Uterus (tissue), 4 donors: Measurements from ENCODE around the gene GNMT. TPM values are rescaled to one million over a fixed set of nuclear protein-coding genes. Genes with fewer than 3 reads are reported as not detected.

Experiments
- DNase-seq, 2 donors: peaks; one replicate each; pipeline ENCODE4 v3.0.0-alpha.2; 2019 to 2020
- H3K27ac ChIP-seq, 2 donors: fragments of 200-600 bp; sonication (generic); 1 replicate in 1 of 2; 2 replicates in 1 of 2; pipeline ENCODE4 v1.5.1; 2016 to 2018
- H3K27me3 ChIP-seq, 2 donors: fragments of 200-600 bp; sonication (generic); one replicate each; pipeline ENCODE4 v1.5.1; 2018 to 2019; ENCODE audit warnings: control low read depth in 1 of 2
- H3K36me3 ChIP-seq, 2 donors: fragments of 200-600 bp; sonication (generic); one replicate each; pipeline ENCODE4 v1.5.1; 2019; ENCODE audit warnings: control low read depth in 1 of 2
- H3K4me1 ChIP-seq, 2 donors: fragments of 200-600 bp; sonication (generic); one replicate each; pipeline ENCODE4 v1.5.1; 2018 to 2019; ENCODE audit warnings: control low read depth in 1 of 2
- H3K4me3 ChIP-seq, 2 donors: fragments of 200-600 bp; sonication (generic); 1 replicate in 1 of 2; 2 replicates in 1 of 2; pipeline ENCODE4 v1.5.1; 2018 to 2019; ENCODE audit warnings: mild to moderate bottlenecking in 1 of 2
- H3K9me3 ChIP-seq, 2 donors: fragments of 200-600 bp; sonication (generic); one replicate each; pipeline ENCODE4 v1.5.1; 2019; ENCODE audit warnings: control low read depth in 1 of 2
- POLR2A ChIP-seq, 2 donors: fragments of 450-650 bp; IDR thresholded peaks; one replicate each; pipeline ENCODE4 v1.6.1; 2016; ENCODE audit warnings: antibody characterized with exemption in 2 of 2, mild to moderate bottlenecking in 1 of 2, moderate library complexity in 1 of 2
- intact Hi-C: fragments of 100-400 bp; cut with DNase I; formaldehyde crosslinking; loops from one replicate; pipeline ENCODE4 v1.15.1; 2023; ENCODE audit warnings: low total_unique reads
- total RNA-seq, 4 donors: library from RNA; depleted of rRNA in 3 of 4; stranded (reverse); fragments of >200 nt in 3 of 4; gene quantifications; one replicate each; pipeline versions ENCODE4 v1.1.0 to v1.2.4, GENCODE V29; 2014 to 2023
- TF ChIP-seq, protein P1 (sequence below), 4 experiments: fragments of 200-600 bp in 2 of 4; fragments of 450-650 bp in 2 of 4; sonication (generic) in 2 of 4; IDR thresholded peaks; one replicate each; pipeline ENCODE4 v1.5.1; 2016 to 2019; ENCODE audit warnings: antibody characterized with exemption in 4 of 4, mild to moderate bottlenecking in 2 of 4, moderate library complexity in 1 of 4
- donor health status: DM: yes; HTN: yes; CAD: no.

GNMT gene
- total RNA-seq, 4 donors from 2014 or later = 1.7 TPM; not detected in 3

GRCh38 chr6:42929821-42930360 lies 30.7 kb upstream of the GNMT start:
- Histone ChIP-seq H3K4me1 (no peaks in the 10 kb centered on the region), H3K27ac (peak overlapping the region; percentile 92 to 96), H3K36me3 (no peaks in the 10 kb centered on the region), H3K27me3 (no peaks in the 10 kb centered on the region), H3K4me3 (peak overlapping the region; percentile 82 to 98), H3K9me3 (no peaks in the 10 kb centered on the region)
- no peak for TF ChIP-seq POLR2A (IDR thresholded peaks at IDR 0.05)
- TF ChIP-seq, protein P1, sequence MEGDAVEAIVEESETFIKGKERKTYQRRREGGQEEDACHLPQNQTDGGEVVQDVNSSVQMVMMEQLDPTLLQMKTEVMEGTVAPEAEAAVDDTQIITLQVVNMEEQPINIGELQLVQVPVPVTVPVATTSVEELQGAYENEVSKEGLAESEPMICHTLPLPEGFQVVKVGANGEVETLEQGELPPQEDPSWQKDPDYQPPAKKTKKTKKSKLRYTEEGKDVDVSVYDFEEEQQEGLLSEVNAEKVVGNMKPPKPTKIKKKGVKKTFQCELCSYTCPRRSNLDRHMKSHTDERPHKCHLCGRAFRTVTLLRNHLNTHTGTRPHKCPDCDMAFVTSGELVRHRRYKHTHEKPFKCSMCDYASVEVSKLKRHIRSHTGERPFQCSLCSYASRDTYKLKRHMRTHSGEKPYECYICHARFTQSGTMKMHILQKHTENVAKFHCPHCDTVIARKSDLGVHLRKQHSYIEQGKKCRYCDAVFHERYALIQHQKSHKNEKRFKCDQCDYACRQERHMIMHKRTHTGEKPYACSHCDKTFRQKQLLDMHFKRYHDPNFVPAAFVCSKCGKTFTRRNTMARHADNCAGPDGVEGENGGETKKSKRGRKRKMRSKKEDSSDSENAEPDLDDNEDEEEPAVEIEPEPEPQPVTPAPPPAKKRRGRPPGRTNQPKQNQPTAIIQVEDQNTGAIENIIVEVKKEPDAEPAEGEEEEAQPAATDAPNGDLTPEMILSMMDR (IDR thresholded peaks at IDR 0.05) = no peak
- no peak for DNase-seq
- intact Hi-C loops = loop anchor here (10.0 kb wide), 1 partner anchor 55 kb away; the partner anchor contains the start of gene PPP2R5D

- Histone ChIP-seq H3K36me3 (no peaks in the 10 kb centered on the region), H3K27me3 (no peaks in the 10 kb centered on the region), H3K27ac (peak overlapping the region in 1 of 2 donors; percentile 0), H3K9me3 (no peaks in the 10 kb centered on the region), H3K4me3 (no peak overlapping the region), H3K4me1 (no peaks in the 10 kb centered on the region)
- intact Hi-C loops = no loop called here
- no peak for DNase-seq
- TF ChIP-seq, protein P1 (IDR thresholded peaks at IDR 0.05) = no peak
- no peak for TF ChIP-seq POLR2A (IDR thresholded peaks at IDR 0.05)
These were observed 28.1 kb upstream of the GNMT start for GRCh38 chr6:42932412-42932811.

GRCh38 chr6:42933205-42933604 lies 27.3 kb upstream of the GNMT start:
- no peaks in the 10 kb centered on the region for H3K36me3 ChIP-seq
- TF ChIP-seq POLR2A (IDR thresholded peaks at IDR 0.05) = no peak
- TF ChIP-seq, protein P1 (IDR thresholded peaks at IDR 0.05) = no peak
- no peak for DNase-seq
- no peaks in the 10 kb centered on the region for H3K9me3 ChIP-seq
- no peak overlapping the region for H3K27ac ChIP-seq
- H3K4me3 ChIP-seq = no peak overlapping the region
- no peaks in the 10 kb centered on the region for H3K27me3 ChIP-seq
- intact Hi-C loops = no loop called here
- H3K4me1 ChIP-seq = no peaks in the 10 kb centered on the region

GRCh38 chr6:42935322-42935721 lies 25.2 kb upstream of the GNMT start:
- Histone ChIP-seq H3K36me3 (no peaks in the 10 kb centered on the region), H3K9me3 (no peaks in the 10 kb centered on the region), H3K4me1 (no peaks in the 10 kb centered on the region), H3K4me3 (no peak overlapping the region), H3K27ac (no peak overlapping the region), H3K27me3 (no peaks in the 10 kb centered on the region)
- intact Hi-C loops = no loop called here
- no peak for DNase-seq
- TF ChIP-seq, protein P1 (IDR thresholded peaks at IDR 0.05) = no peak
- TF ChIP-seq POLR2A (IDR thresholded peaks at IDR 0.05) = no peak

- Histone ChIP-seq H3K4me1 (no peaks in the 10 kb centered on the region), H3K9me3 (no peaks in the 10 kb centered on the region), H3K27me3 (no peaks in the 10 kb centered on the region), H3K27ac (no peak overlapping the region), H3K4me3 (no peak overlapping the region), H3K36me3 (no peaks in the 10 kb centered on the region)
- TF ChIP-seq, protein P1 (IDR thresholded peaks at IDR 0.05) = no peak
- no peak for TF ChIP-seq POLR2A (IDR thresholded peaks at IDR 0.05)
- DNase-seq = no peak
- intact Hi-C loops = no loop called here
These were observed 24.2 kb upstream of the GNMT start for GRCh38 chr6:42936398-42936797.
